HEK293 (cell line): ENCODE data around the gene KRTAP9-8.

Experiments
- CTCF ChIA-PET: fragments of 350-600 bp; formaldehyde crosslinking; extraction: SDS; loops from one replicate; lab custom pipeline; 2021; ENCODE audit warnings: antibody characterized with exemption; lab: Yijun Ruan, JAX
- POLR2A ChIA-PET: fragments of 300-600 bp; formaldehyde crosslinking; extraction: SDS; loops from one replicate; lab custom pipeline; 2020; ENCODE audit warnings: antibody characterized with exemption, inconsistent platforms; lab: Yijun Ruan, JAX
- H3K27ac ChIP-seq: fragments of 200-500 bp; sonication (Bioruptor generic); 2 replicates; pipeline ENCODE4 v1.5.1; 2014; ENCODE audit warnings: low read depth, low read length, control low read depth, inconsistent platforms; ENCODE audit errors: extremely low read depth
- H3K36me3 ChIP-seq, 2 experiments: fragments of 200-500 bp in 1 of 2; sonication (Bioruptor generic) in 1 of 2; 1 replicate in 1 of 2; 2 replicates in 1 of 2; pipeline ENCODE4 v1.5.1; 2014 to 2017; ENCODE audit warnings: inconsistent platforms in 2 of 2, low read length in 2 of 2; ENCODE audit not compliant: control insufficient read depth in 2 of 2, insufficient read depth in 1 of 2
- H3K4me1 ChIP-seq: fragments of 200-500 bp; sonication (Bioruptor generic); 2 replicates; pipeline ENCODE4 v1.5.1; 2014; ENCODE audit warnings: mild to moderate bottlenecking, low read length, inconsistent platforms; ENCODE audit not compliant: control insufficient read depth, insufficient read depth
- H3K4me3 ChIP-seq: 2 replicates; pipeline ENCODE4 v1.5.1; 2011; ENCODE audit warnings: low read depth, mild to moderate bottlenecking, control low read depth, low read length, moderate library complexity
- H3K9me3 ChIP-seq: fragments of 200-500 bp; sonication (Bioruptor generic); 2 replicates; pipeline ENCODE4 v1.5.1; 2014; ENCODE audit warnings: low read depth, low read length, inconsistent platforms; ENCODE audit not compliant: control insufficient read depth, insufficient read depth
- GLI4 ChIP-seq: fragments of 450-650 bp; formaldehyde crosslinking; IDR thresholded peaks from 2 replicates; pipeline ENCODE4 v1.5.1; 2016; ENCODE audit warnings: missing biosample characterization, missing genetic modification characterization
- HIC1 ChIP-seq: fragments of 450-650 bp; formaldehyde crosslinking; IDR thresholded peaks from 2 replicates; pipeline ENCODE4 v1.5.1; 2016; ENCODE audit warnings: missing biosample characterization, missing genetic modification characterization
- IKZF3 ChIP-seq: fragments of 450-650 bp; IDR thresholded peaks from 2 replicates; pipeline ENCODE4 v1.5.0; 2018; ENCODE audit warnings: missing biosample characterization, mild to moderate bottlenecking, missing genetic modification characterization, moderate library complexity
- PRDM4 ChIP-seq: fragments of 450-650 bp; formaldehyde crosslinking; IDR thresholded peaks from 2 replicates; pipeline ENCODE4 v1.5.1; 2017; ENCODE audit warnings: missing biosample characterization, missing genetic modification characterization
- REPIN1 ChIP-seq: fragments of 450-650 bp; formaldehyde crosslinking; IDR thresholded peaks from 2 replicates; pipeline ENCODE4 v1.5.1; 2017; ENCODE audit warnings: missing biosample characterization, missing genetic modification characterization, low read depth
- ZBTB1 ChIP-seq: fragments of 450-650 bp; formaldehyde crosslinking; IDR thresholded peaks from 2 replicates; pipeline ENCODE4 v1.5.1; 2016; ENCODE audit warnings: missing biosample characterization, missing genetic modification characterization
- ZBTB11 ChIP-seq: fragments of 450-650 bp; formaldehyde crosslinking; conservative IDR thresholded peaks from 2 replicates; pipeline ENCODE4 v1.5.1; 2016; ENCODE audit warnings: low read depth, missing biosample characterization, missing genetic modification characterization
- ZNF112 ChIP-seq: fragments of 450-650 bp; formaldehyde crosslinking; IDR thresholded peaks from 2 replicates; pipeline ENCODE4 v1.5.0; 2017; ENCODE audit warnings: missing biosample characterization, missing genetic modification characterization
- ZNF133 ChIP-seq: fragments of 450-650 bp; formaldehyde crosslinking; IDR thresholded peaks from 2 replicates; pipeline ENCODE4 v1.5.1; 2016; ENCODE audit warnings: missing biosample characterization, missing genetic modification characterization
- ZNF146 ChIP-seq: fragments of 450-650 bp; formaldehyde crosslinking; IDR thresholded peaks from 2 replicates; pipeline ENCODE4 v1.5.1; 2016; ENCODE audit warnings: missing biosample characterization, missing genetic modification characterization
- ZNF157 ChIP-seq: fragments of 450-650 bp; formaldehyde crosslinking; IDR thresholded peaks from 2 replicates; pipeline ENCODE4 v1.5.1; 2016; ENCODE audit warnings: missing biosample characterization, missing genetic modification characterization
- ZNF16 ChIP-seq: fragments of 450-650 bp; formaldehyde crosslinking; IDR thresholded peaks from 2 replicates; pipeline ENCODE4 v1.5.1; 2016; ENCODE audit warnings: low read depth, missing biosample characterization, missing genetic modification characterization
- ZNF175 ChIP-seq: fragments of 450-650 bp; formaldehyde crosslinking; IDR thresholded peaks from 2 replicates; pipeline ENCODE4 v1.5.1; 2016; ENCODE audit warnings: missing biosample characterization, missing genetic modification characterization
- ZNF350 ChIP-seq: fragments of 450-650 bp; formaldehyde crosslinking; IDR thresholded peaks from 2 replicates; pipeline ENCODE4 v1.5.0; 2017; ENCODE audit warnings: missing biosample characterization, mild to moderate bottlenecking, missing genetic modification characterization
- ZNF449 ChIP-seq: fragments of 450-650 bp; formaldehyde crosslinking; IDR thresholded peaks from 2 replicates; pipeline ENCODE4 v1.5.1; 2017; ENCODE audit warnings: missing biosample characterization, mild to moderate bottlenecking, missing genetic modification characterization, moderate library complexity
- ZNF501 ChIP-seq: fragments of 450-650 bp; formaldehyde crosslinking; IDR thresholded peaks from 2 replicates; pipeline ENCODE4 v1.5.1; 2016; ENCODE audit warnings: missing biosample characterization, missing genetic modification characterization
- ZNF514 ChIP-seq: fragments of 450-650 bp; formaldehyde crosslinking; IDR thresholded peaks from 2 replicates; pipeline ENCODE4 v1.5.1; 2016; ENCODE audit warnings: missing biosample characterization, missing genetic modification characterization
- ZNF521 ChIP-seq: fragments of 450-650 bp; formaldehyde crosslinking; IDR thresholded peaks from 2 replicates; pipeline ENCODE4 v1.5.1; 2017; ENCODE audit warnings: missing biosample characterization, mild to moderate bottlenecking, missing genetic modification characterization
- ZNF585B ChIP-seq: fragments of 450-650 bp; formaldehyde crosslinking; IDR thresholded peaks from 2 replicates; pipeline ENCODE4 v1.5.1; 2016; ENCODE audit warnings: missing biosample characterization, missing genetic modification characterization
- ZNF623 ChIP-seq: fragments of 450-650 bp; formaldehyde crosslinking; IDR thresholded peaks from 2 replicates; pipeline ENCODE4 v1.5.1; 2016; ENCODE audit warnings: missing biosample characterization, missing genetic modification characterization
- ZNF645 ChIP-seq: fragments of 450-650 bp; formaldehyde crosslinking; IDR thresholded peaks from 2 replicates; pipeline ENCODE4; 2016; ENCODE audit warnings: missing biosample characterization, missing genetic modification characterization
- ZNF654 ChIP-seq: fragments of 450-650 bp; formaldehyde crosslinking; IDR thresholded peaks from 2 replicates; pipeline ENCODE4 v1.5.1; 2016; ENCODE audit warnings: low read depth, missing biosample characterization, missing genetic modification characterization
- ZNF785 ChIP-seq: fragments of 450-650 bp; formaldehyde crosslinking; IDR thresholded peaks from 2 replicates; pipeline ENCODE4 v1.5.1; 2016; ENCODE audit warnings: missing biosample characterization, missing genetic modification characterization
- ZSCAN18 ChIP-seq: fragments of 450-650 bp; formaldehyde crosslinking; IDR thresholded peaks from 2 replicates; pipeline ENCODE4 v1.5.1; 2016; ENCODE audit warnings: missing biosample characterization, missing genetic modification characterization
- ZSCAN30 ChIP-seq: fragments of 450-650 bp; IDR thresholded peaks from 2 replicates; pipeline ENCODE4 v1.5.1; 2018; ENCODE audit warnings: missing biosample characterization, mild to moderate bottlenecking, missing genetic modification characterization, moderate library complexity
- ZXDB ChIP-seq: fragments of 450-650 bp; formaldehyde crosslinking; IDR thresholded peaks from 2 replicates; pipeline ENCODE4 v1.5.1; 2016; ENCODE audit warnings: missing biosample characterization, missing genetic modification characterization

Gene KRTAP9-8

GRCh38 chr17:41256291-41256685, 18.5 kb downstream of the KRTAP9-8 start:
- POLR2A ChIA-PET, result no interaction called here
- Histone ChIP-seq H3K4me1 (no peaks in the 10 kb centered on the region), H3K36me3 (no peaks in the 10 kb centered on the region), H3K9me3 (no peaks in the 10 kb centered on the region), H3K27ac (no peak overlapping the region), H3K4me3 (no peak overlapping the region)
- CTCF ChIA-PET, result no interaction called here
- no peak for TF ChIP-seq REPIN1 (tag by site-specific recombination)
- TF ChIP-seq ZXDB (tag by site-specific recombination), result no peak
- no peak for TF ChIP-seq ZNF133 (tag by site-specific recombination)
- TF ChIP-seq ZNF654 (tag by site-specific recombination), result no peak
- no peak for TF ChIP-seq ZNF785 (tag by site-specific recombination)
- TF ChIP-seq ZNF16 (tag by site-specific recombination), result no peak
- TF ChIP-seq ZSCAN30, result no peak
- TF ChIP-seq ZBTB1, result no peak
- no peak for TF ChIP-seq PRDM4
- no peak for TF ChIP-seq ZNF449
- TF ChIP-seq ZNF501, result no peak
- TF ChIP-seq ZNF112 (tag by site-specific recombination), result no peak
- TF ChIP-seq ZNF157 (tag by site-specific recombination), result no peak
- TF ChIP-seq GLI4 (tag by site-specific recombination), result no peak
- no peak for TF ChIP-seq ZNF585B (tag by site-specific recombination)
- TF ChIP-seq ZNF514, result no peak
- TF ChIP-seq ZNF521 (tag by site-specific recombination), result no peak
- TF ChIP-seq ZNF645 (tag by site-specific recombination), result no peak
- TF ChIP-seq ZNF623 (tag by site-specific recombination), result no peak
- no peak for TF ChIP-seq IKZF3 (tag by site-specific recombination)

GRCh38 chr17:41258406-41258805, 20.6 kb downstream of the KRTAP9-8 start:
- ChIA-PET CTCF (no interaction called here), POLR2A (no interaction called here)
- Histone ChIP-seq H3K36me3 (no peaks in the 10 kb centered on the region), H3K9me3 (no peaks in the 10 kb centered on the region), H3K4me3 (no peak overlapping the region), H3K4me1 (no peaks in the 10 kb centered on the region), H3K27ac (no peak overlapping the region)
- no peak for TF ChIP-seq ZBTB11 (tag by site-specific recombination)
- TF ChIP-seq ZNF175, result no peak
- no peak for TF ChIP-seq ZNF350 (tag by site-specific recombination)
- no peak for TF ChIP-seq HIC1 (tag by site-specific recombination)
- no peak for TF ChIP-seq ZNF146 (tag by site-specific recombination)
- no peak for TF ChIP-seq ZSCAN18
